Measurements from ENCODE around the gene MICU1. TPM values are rescaled to one million over a fixed set of nuclear protein-coding genes. Genes with fewer than 3 reads are reported as not detected.

The MICU1 gene
- total RNA-seq, 1 experiment from 2014 or later, result 39.4 TPM

- no peaks in the 10 kb centered on the region for H3K36me3 ChIP-seq (ENCODE audit: control insufficient read depth in 1 of 2, insufficient read depth in 2 of 2, low read length in 2 of 2)
- intact Hi-C loops (cut with micrococcal nuclease), result no loop called here
- H3K4me3 ChIP-seq (replicated peaks in 1 of 2; ENCODE audit: low read depth in 1 of 2, low read length in 2 of 2), result no peak overlapping the region
- H3K27ac ChIP-seq (ENCODE audit: low read depth, low read length), result no peak overlapping the region
- H2AFZ ChIP-seq (ENCODE audit: low read depth, low read length, poor library complexity, severe bottlenecking), result no peak overlapping the region
- no TSS peak for BruUV-seq (replicated peaks)
- no peaks in the 10 kb centered on the region for H3K9me2 ChIP-seq (ENCODE audit: insufficient read depth)
- ChIA-PET CTCF (no interaction called here), RAD21 (ENCODE audit: low non-redundant PET in 1 of 2, low total read pairs in 2 of 2, uncharacterized antibody in 2 of 2, unreplicated experiment in 2 of 2) (no interaction called here), POLR2A (no interaction called here)
- no peak overlapping the region for H3K9ac ChIP-seq (ENCODE audit: low read length)
- H4K20me1 ChIP-seq (ENCODE audit: insufficient read depth), result no peaks in the 10 kb centered on the region
- H3K27me3 ChIP-seq (ENCODE audit: insufficient read depth, low read length), result no peaks in the 10 kb centered on the region
- no peaks in the 10 kb centered on the region for H3K9me3 ChIP-seq (ENCODE audit: control insufficient read depth in 1 of 2, insufficient read depth in 1 of 2, low read depth in 1 of 2, low read length in 2 of 2)
- no peaks in the 10 kb centered on the region for H3K79me2 ChIP-seq (ENCODE audit: insufficient read depth, low read length)
- DNase-seq (ENCODE audit: low read depth, low spot score) (no peak), ATAC-seq (no peak)
- no peaks in the 10 kb centered on the region for H3K4me1 ChIP-seq (ENCODE audit: control insufficient read depth in 1 of 2, insufficient read depth in 2 of 2, low read length in 2 of 2)
- H3K4me2 ChIP-seq (ENCODE audit: low read length), result no peak overlapping the region
- TF ChIP-seq SP1 (IDR thresholded peaks at IDR 0.05; ENCODE audit: low read depth) (no peak), ATF3 (IDR thresholded peaks at IDR 0.05) (no peak), SRF (IDR thresholded peaks at IDR 0.05; ENCODE audit: low read depth) (no peak), EZH2 (IDR thresholded peaks at IDR 0.05) (no peak), EZH2phosphoT487 (IDR thresholded peaks at IDR 0.05; ENCODE audit: borderline replicate concordance) (no peak), CEBPB (IDR thresholded peaks at IDR 0.05; ENCODE audit: low read depth) (no peak), RAD21 (IDR thresholded peaks at IDR 0.05; ENCODE audit: low read depth) (no peak), ZNF274 (IDR thresholded peaks at IDR 0.05; ENCODE audit: low read depth, low read length) (no peak), FOSL1 (IDR thresholded peaks at IDR 0.05; ENCODE audit: low read depth) (no peak), MAX (IDR thresholded peaks at IDR 0.05) (no peak), REST (IDR thresholded peaks at IDR 0.05; ENCODE audit: low read depth) (no peak), EGR1 (IDR thresholded peaks at IDR 0.05; ENCODE audit: low read depth) (no peak), POLR2AphosphoS5 (IDR thresholded peaks at IDR 0.05; ENCODE audit: low read depth, low read length) (no peak), CBX3 (IDR thresholded peaks at IDR 0.05; ENCODE audit: low read depth) (no peak), ZFX (IDR thresholded peaks at IDR 0.05) (no peak), ZBTB33 (IDR thresholded peaks at IDR 0.05; ENCODE audit: extremely low read depth, insufficient replicate concordance, low read length) (no peak), SIN3A (IDR thresholded peaks at IDR 0.05; ENCODE audit: low read depth) (no peak), YY1 (IDR thresholded peaks at IDR 0.05; ENCODE audit: extremely low read depth, insufficient replicate concordance, low read depth, low read length) (no peak)
Observed at GRCh38 chr10:72423426-72423825, 202.5 kb downstream of the MICU1 start.

Measured in HCT116 (cell line).